CD14-positive monocyte (primary cell): ENCODE results near the gene IRF8. TPM values are rescaled to one million over a fixed set of nuclear protein-coding genes. Genes with fewer than 3 reads are reported as not detected.

Experiments
- DNase-seq, 3 donors: peaks; one replicate each; pipeline ENCODE4 v3.0.0-alpha.2; 2011 to 2022
- H2AFZ ChIP-seq: 2 replicates; pipeline ENCODE4 v1.6.0; 2012; ENCODE audit warnings: mild to moderate bottlenecking, low read depth, low read length, inconsistent platforms; ENCODE audit not compliant: insufficient read depth, poor library complexity, severe bottlenecking
- H3K27ac ChIP-seq, 2 donors: 1 replicate in 1 of 2; 2 replicates in 1 of 2; pipeline ENCODE4 v1.5.1; 2012 to 2013; ENCODE audit warnings: low read length in 2 of 2, control low read depth in 1 of 2, inconsistent platforms in 1 of 2, low read depth in 1 of 2, mild to moderate bottlenecking in 1 of 2
- H3K27me3 ChIP-seq, 2 donors: one replicate each; pipeline versions ENCODE4 v1.6.0 to v1.6.1; 2011 to 2013; ENCODE audit warnings: low read length in 2 of 2; ENCODE audit not compliant: control insufficient read depth in 2 of 2, insufficient read depth in 2 of 2
- H3K36me3 ChIP-seq, 2 donors: replicated peaks in 1 of 2; 1 replicate in 1 of 2; 2 replicates in 1 of 2; pipeline versions ENCODE4 v1.5.1 to v1.6.1; 2012 to 2013; ENCODE audit warnings: low read length in 2 of 2, control low read depth in 1 of 2, inconsistent platforms in 1 of 2, mild to moderate bottlenecking in 1 of 2; ENCODE audit not compliant: insufficient read depth in 2 of 2, control insufficient read depth in 1 of 2
- H3K4me1 ChIP-seq, 2 donors: 1 replicate in 1 of 2; 2 replicates in 1 of 2; pipeline versions ENCODE4 v1.5.1 to v1.6.1; 2012 to 2013; ENCODE audit warnings: low read length in 2 of 2, control low read depth in 1 of 2, inconsistent platforms in 1 of 2, mild to moderate bottlenecking in 1 of 2, moderate library complexity in 1 of 2; ENCODE audit not compliant: insufficient read depth in 2 of 2, control insufficient read depth in 1 of 2
- H3K4me2 ChIP-seq: replicated peaks from 2 replicates; pipeline ENCODE3; 2012; ENCODE audit warnings: low read length, moderate library complexity, mild to moderate bottlenecking; ENCODE audit not compliant: poor library complexity, severe bottlenecking; ENCODE audit errors: extremely low read depth
- H3K4me3 ChIP-seq, 3 experiments: fragments of 200-600 bp in 1 of 3; sonication (generic) in 1 of 3; replicated peaks in 1 of 3; 1 replicate in 2 of 3; 2 replicates in 1 of 3; pipeline ENCODE4 v1.5.1; 2011 to 2013; ENCODE audit warnings: low read length in 3 of 3, mild to moderate bottlenecking in 3 of 3, control low read depth in 2 of 3, low read depth in 2 of 3, inconsistent platforms in 1 of 3, moderate library complexity in 1 of 3
- H3K79me2 ChIP-seq: 2 replicates; pipeline ENCODE4 v1.6.0; 2012; ENCODE audit warnings: mild to moderate bottlenecking, control low read depth, inconsistent platforms, low read length, moderate library complexity; ENCODE audit not compliant: insufficient read depth
- H3K9ac ChIP-seq: 2 replicates; pipeline ENCODE4 v1.6.0; 2017; ENCODE audit warnings: low read length, mild to moderate bottlenecking; ENCODE audit not compliant: insufficient read depth, poor library complexity, severe bottlenecking
- H3K9me3 ChIP-seq, 2 donors: replicated peaks in 1 of 2; 1 replicate in 1 of 2; 2 replicates in 1 of 2; pipeline versions ENCODE4 v1.5.1 to v1.6.1; 2012 to 2013; ENCODE audit warnings: low read length in 2 of 2, control low read depth in 1 of 2; ENCODE audit not compliant: control insufficient read depth in 1 of 2, insufficient read depth in 1 of 2
- H4K20me1 ChIP-seq: 2 replicates; pipeline ENCODE4 v1.6.0; 2012; ENCODE audit warnings: mild to moderate bottlenecking, low read length, control low read depth, moderate library complexity; ENCODE audit not compliant: insufficient read depth
- H3K27ac Mint-ChIP-seq, 7 donors: one replicate each; pipeline ENCODE4 v1.8.0; 2020; ENCODE audit warnings: mild to moderate bottlenecking in 7 of 7, mixed read lengths in 7 of 7, moderate library complexity in 6 of 7, inconsistent platforms in 2 of 7
- H3K27me3 Mint-ChIP-seq, 3 donors: one replicate each; pipeline ENCODE4 v1.8.0; 2021 to 2022; ENCODE audit warnings: low read depth in 3 of 3, mild to moderate bottlenecking in 3 of 3, mixed read lengths in 3 of 3, moderate library complexity in 3 of 3, inconsistent platforms in 1 of 3
- H3K36me3 Mint-ChIP-seq, 2 donors: one replicate each; pipeline ENCODE4 v1.8.0; 2020; ENCODE audit warnings: mixed read lengths in 2 of 2, inconsistent platforms in 1 of 2, mild to moderate bottlenecking in 1 of 2
- H3K4me1 Mint-ChIP-seq: one replicate; pipeline ENCODE4 v1.8.0; 2020; ENCODE audit warnings: mild to moderate bottlenecking, mixed read lengths
- H3K4me3 Mint-ChIP-seq, 2 donors: one replicate each; pipeline ENCODE4 v1.8.0; 2020; ENCODE audit warnings: mild to moderate bottlenecking in 2 of 2, mixed read lengths in 2 of 2, moderate library complexity in 1 of 2
- H3K9me3 Mint-ChIP-seq, 7 donors: one replicate each; pipeline ENCODE4 v1.8.0; 2020 to 2022; ENCODE audit warnings: mixed read lengths in 7 of 7, mild to moderate bottlenecking in 6 of 7, moderate library complexity in 6 of 7, inconsistent platforms in 2 of 7
- CTCF ChIP-seq: fragments of 200-600 bp; IDR thresholded peaks from one replicate; pipeline ENCODE4 v1.8.0; 2022; ENCODE audit warnings: antibody characterized with exemption, mild to moderate bottlenecking
- WGBS: methylation state at CpG from one replicate; pipeline ENCODE4 v1.1.5; 2013; ENCODE audit warnings: missing lambda C conversion rate; ENCODE audit not compliant: insufficient coverage; 5-methylcytosine and 5-hydroxymethylcytosine counted together
- intact Hi-C, 2 donors: fragments of 100-400 bp; cut with micrococcal nuclease; formaldehyde crosslinking; loops; one replicate each; pipeline versions ENCODE4 v1.15.0 to v1.15.1; 2023
- polyA plus RNA-seq, 3 donors: library from polyadenylated mRNA; depleted of rRNA in 1 of 3; unstranded in 2 of 3; stranded (reverse) in 1 of 3; fragments of 300-500 nt in 2 of 3; fragments of >200 nt in 1 of 3; fragmentation: Illumina TruSeq in 2 of 3; gene quantifications; 1 replicate in 2 of 3; 2 replicates in 1 of 3; pipeline ENCODE4 v1.2.3, GENCODE V29; 2012 to 2021

Gene IRF8
- polyA plus RNA-seq, 3 donors = 157 to 187 (median 184) TPM

GRCh38 chr16:85917959-85918358 is 19.0 kb downstream of the IRF8 start:
- 87% methylated on average over 4 of the region's 6 CpGs for WGBS
- DNase-seq = no peak
- Mint-ChIP-seq H3K9me3 (no peaks in the 10 kb centered on the region), H3K4me1 (peaks cover 53% of the 10 kb centered on the region), H3K27ac (peak overlapping the region in 3 of 7 donors; percentile 12 to 62 (median 36)), H3K27me3 (peaks cover 0 to 3% (median 0%) of the 10 kb centered on the region in 3 donors), H3K36me3 (peaks cover 84 to 99% of the 10 kb centered on the region in 2 donors), H3K4me3 (no peak overlapping the region)
- Histone ChIP-seq H3K36me3 (peaks cover 92 to 97% of the 10 kb centered on the region in 2 donors), H3K9me3 (no peaks in the 10 kb centered on the region), H2AFZ (no peak overlapping the region), H3K9ac (no peak overlapping the region), H3K4me3 (no peak overlapping the region), H3K27ac (peak overlapping the region in 1 of 2 donors; percentile 91), H3K79me2 (peaks cover 69% of the 10 kb centered on the region), H4K20me1 (peaks cover 90% of the 10 kb centered on the region), H3K4me2 (no peak overlapping the region), H3K4me1 (peaks cover 43 to 45% of the 10 kb centered on the region in 2 donors), H3K27me3 (no peaks in the 10 kb centered on the region)
- intact Hi-C loops = loop anchor here in 1 of 2 donors (10.0 kb wide), 1 partner anchor 183 kb away; no protein-coding TSS in a partner anchor
- no peak for TF ChIP-seq CTCF

- Histone ChIP-seq H3K27ac (peak overlapping the region; percentile 7 to 91), H3K27me3 (no peaks in the 10 kb centered on the region), H2AFZ (no peak overlapping the region), H3K4me2 (no peak overlapping the region), H3K9ac (no peak overlapping the region), H3K4me1 (peaks cover 39 to 45% of the 10 kb centered on the region in 2 donors), H3K36me3 (peaks cover 88 to 93% of the 10 kb centered on the region in 2 donors), H4K20me1 (peaks cover 85% of the 10 kb centered on the region), H3K9me3 (no peaks in the 10 kb centered on the region), H3K79me2 (peaks cover 65% of the 10 kb centered on the region), H3K4me3 (no peak overlapping the region)
- no peak overlapping the region for H3K4me3 Mint-ChIP-seq
- WGBS = 98% methylated on average over 23 of the region's 30 CpGs
- H3K4me1 Mint-ChIP-seq = peaks cover 52% of the 10 kb centered on the region
- peak overlapping the region in 1 of 7 donors; percentile 62 for H3K27ac Mint-ChIP-seq
- H3K9me3 Mint-ChIP-seq = no peaks in the 10 kb centered on the region
- H3K36me3 Mint-ChIP-seq = peaks cover 80 to 97% of the 10 kb centered on the region in 2 donors
- no peak for TF ChIP-seq CTCF
- H3K27me3 Mint-ChIP-seq = peaks cover 0 to 3% (median 0%) of the 10 kb centered on the region in 3 donors
- no peak for DNase-seq
- intact Hi-C loops = loop anchor here in 1 of 2 donors (10.0 kb wide), 1 partner anchor 184 kb away; no protein-coding TSS in a partner anchor
These were observed 19.5 kb downstream of the IRF8 start for GRCh38 chr16:85918436-85918835.
